GM19468 (cell line): ENCODE measurements around the gene LY6G6F.

Experiments used
- ATAC-seq: cut with Tn5 transposase; IDR thresholded peaks from one replicate; pipeline ENCODE4 v1.9.1; 2021; ENCODE audit warnings: mild to moderate bottlenecking, moderate library complexity, moderate number of reproducible peaks; ENCODE audit not compliant: unreplicated experiment; ENCODE audit errors: extremely low read depth

LY6G6F gene

DNA sequence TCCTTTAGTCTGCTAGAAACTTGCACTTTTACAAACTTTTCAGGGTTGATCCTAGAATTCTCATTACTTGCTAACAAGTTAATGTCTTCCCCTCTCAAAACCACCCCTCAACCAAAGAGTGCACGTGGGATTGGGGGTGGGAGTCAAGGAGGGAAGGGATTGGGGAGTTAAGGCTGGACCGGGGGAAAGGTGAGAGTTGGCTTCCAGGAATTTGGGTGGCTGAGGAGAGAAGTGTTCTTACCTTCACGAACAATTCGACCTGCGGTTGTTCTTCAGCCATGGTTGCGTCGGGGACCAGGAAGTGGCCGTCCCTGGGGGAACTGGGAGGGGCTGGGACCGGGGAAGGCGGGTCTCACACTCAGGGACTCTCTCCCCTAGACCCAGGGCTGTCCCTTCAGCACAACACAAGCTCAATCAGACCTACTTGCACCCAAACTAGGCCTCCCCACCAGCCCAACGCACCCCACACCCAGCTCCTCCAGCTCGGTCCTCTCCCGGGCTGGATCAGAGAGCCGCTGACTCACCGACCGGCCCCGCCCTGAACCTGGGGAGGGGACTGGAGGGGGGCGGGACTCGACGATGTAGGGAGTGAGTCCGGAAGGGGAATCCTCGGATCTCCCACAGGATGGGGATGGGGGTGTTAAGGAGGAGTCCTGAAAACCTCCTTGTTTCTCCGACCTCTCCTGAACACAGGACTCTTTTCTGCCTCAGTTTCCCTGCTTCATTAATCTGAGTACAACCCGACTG, 29.5 kb downstream of the LY6G6F start, which contains the start of gene CLIC1:
Gene CLIC1, minus strand, starts transcription at position 510 of the 747 bp plus-strand sequence. Its CDS starts 230 bp downstream, at position 280.
- peak; percentile 2 for ATAC-seq

DNA sequence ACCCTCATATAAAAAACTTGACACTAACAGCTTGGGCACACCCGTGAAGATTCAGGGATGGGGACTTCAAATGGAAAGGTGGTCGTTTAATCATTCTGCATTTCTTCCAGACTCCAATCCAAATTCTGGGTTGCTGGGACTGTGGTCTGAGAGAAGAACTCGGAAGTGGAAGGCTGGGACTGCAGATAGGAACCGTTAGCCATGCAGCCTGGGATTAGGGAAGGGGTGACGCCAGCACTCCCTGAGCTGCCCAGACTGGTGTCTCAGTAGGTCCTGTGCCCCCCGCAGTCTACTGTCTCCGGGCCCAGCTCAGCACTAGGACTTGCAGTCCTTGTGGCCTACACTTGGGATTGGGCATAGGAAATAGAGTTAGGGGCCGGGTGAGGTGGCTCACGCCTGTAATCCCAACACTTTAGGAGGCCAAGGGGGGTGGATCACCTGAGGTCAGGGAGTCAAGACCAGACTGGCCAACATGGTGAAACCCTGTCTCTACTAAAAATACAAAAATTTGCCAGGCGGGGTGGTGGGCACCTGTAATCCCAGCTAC, 30.2 kb downstream of the LY6G6F start:
- ATAC-seq: no peak

DNA sequence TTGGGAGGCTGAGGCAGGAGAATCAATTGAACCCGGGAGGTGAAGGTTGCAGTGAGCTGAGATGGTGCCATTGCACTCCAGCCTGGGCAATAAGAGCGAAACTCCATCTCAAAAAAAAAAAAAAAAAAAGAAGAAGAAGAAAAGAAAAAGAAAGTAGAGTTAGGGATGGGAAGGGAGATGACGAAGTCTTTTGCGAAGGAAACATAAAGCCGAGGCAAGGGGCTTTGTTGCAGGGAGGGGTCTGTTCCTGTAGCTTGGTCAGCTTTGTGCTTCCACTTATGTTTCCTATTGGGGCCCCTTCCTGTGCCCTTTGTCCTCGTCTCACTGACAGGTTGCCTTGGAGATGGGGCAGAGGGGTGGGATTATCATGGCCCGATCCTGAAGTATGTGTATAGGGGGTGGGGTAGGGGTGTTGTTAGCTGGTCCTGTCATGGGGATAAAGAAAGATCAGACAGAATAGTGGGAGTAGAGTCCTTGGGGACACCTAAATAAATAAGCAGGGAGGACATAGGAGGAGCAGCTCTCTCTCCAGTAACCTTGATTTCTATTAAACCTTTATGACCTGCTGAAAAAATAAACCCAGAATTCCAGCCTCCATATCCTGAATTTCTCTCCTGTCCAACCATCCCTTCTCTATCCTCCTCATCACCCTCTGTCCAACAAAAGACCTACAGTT, 30.8 kb downstream of the LY6G6F start:
- no peak for ATAC-seq

DNA sequence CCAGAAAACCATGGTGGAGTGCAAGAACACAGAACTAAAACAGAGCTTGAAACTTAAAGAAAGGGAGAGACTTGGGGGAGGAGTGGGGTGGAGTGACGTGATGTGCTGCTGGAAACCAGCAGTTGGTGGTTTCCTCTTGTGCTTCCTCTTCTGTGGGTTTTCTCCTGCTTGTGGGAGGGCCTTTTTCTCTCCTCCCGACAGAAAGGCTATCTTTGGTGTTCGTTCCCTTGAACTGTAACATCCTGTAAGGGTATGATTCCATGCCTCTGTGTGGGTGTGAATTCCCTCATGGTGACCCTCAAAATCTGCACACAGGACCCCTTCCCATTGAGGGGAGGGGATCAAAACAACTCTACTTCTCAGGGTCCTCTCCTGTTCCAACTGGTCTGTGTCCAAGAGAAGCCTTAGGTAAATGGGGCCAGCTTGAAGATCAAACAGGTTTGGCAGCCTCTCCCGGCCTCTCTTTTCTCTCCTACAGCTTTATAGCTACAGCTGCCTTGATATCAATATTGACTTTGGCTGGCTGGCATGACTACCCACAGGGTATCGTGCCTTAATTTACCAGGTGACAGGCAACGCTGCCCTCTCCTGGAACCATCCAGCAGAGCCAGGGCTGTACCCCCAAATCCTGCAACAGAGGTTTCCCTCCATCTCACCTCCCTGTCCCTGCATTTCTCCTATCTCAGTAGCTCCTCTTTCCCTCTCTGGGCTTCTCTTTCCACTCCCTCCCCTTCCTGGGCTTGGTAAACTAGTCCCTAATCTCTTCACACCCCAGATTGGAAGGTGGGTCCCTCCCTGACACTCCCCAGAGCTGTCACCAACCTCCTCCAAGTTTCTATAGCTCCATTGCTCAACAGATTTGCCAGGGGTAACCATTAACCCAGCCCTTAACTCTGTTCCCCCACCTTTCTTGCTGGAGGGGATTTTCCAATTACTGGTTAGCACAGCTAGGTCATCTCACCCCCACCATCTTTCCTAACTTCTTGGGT, 31.6 kb downstream of the LY6G6F start:
- ATAC-seq: peak; percentile 14

DNA sequence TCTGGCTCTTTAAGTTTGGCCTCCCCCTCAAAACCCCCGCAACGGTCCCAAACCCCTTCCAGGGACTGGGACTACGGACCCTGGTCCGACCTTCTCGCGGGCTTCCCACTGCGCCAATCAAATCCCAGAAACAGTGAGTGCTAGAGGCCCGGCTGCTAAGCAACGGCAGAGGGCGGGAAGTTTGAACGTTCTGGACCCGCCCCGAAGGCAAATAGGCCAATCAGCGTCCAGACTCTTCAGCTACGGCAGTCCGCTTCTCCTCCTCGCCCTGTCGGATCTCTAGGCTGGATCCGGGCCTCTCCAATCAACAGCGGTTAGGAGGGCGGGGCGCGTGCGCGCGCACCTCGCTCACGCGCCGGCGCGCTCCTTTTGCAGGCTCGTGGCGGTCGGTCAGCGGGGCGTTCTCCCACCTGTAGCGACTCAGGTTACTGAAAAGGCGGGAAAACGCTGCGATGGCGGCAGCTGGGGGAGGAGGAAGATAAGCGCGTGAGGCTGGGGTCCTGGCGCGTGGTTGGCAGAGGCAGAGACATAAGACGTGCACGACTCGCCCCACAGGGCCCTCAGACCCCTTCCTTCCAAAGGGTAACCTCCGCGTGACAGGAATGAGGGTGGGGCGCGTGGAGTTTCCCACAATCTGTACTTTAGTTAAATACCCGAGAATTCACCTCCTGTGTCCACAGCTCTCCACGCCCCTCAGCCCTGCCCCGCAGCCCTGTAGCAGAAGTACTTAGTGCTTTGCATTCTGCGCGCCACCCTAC, 33.2 kb downstream of the LY6G6F start, which contains the start of gene MSH5:
Gene MSH5, plus strand, starts transcription at position 367 of the 758 bp plus-strand sequence. CDS start 462 bp downstream, outside the sequence.
- peak; percentile 55 for ATAC-seq

DNA sequence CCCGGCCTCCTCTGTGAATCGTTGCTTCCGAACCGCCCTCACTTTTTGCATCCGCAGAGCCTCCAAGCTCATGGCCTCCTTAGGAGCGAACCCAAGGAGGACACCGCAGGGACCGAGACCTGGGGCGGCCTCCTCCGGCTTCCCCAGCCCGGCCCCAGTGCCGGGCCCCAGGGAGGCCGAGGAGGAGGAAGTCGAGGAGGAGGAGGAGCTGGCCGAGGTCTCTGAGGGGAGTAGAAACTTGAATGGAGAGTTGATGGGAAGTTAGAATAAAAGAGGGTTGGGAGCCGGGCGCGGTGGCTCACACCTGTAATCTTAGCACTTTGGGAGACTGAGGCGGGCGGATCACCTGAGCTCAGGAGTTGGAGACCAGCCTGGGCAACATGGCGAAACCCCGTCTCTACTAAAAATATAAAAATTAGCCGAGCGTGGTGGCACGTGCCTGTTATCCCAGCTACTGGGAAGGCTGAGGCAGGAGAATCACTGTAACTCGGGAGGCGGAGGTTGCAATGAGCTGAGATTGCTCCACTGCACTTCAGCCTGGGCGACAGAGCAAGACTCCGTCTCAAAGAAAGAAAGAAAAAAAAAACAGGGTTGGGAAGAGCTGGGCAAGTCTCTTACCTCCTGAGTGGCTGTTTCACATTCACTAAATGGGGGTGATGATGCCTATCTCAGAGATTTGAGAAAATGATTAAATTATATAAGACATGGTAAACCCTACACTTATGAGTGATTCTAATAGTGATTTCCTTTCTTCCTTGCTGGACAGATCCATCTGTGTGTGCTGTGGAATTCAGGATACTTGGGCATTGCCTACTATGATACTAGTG, 33.9 kb downstream of the LY6G6F start:
- no peak for ATAC-seq

DNA sequence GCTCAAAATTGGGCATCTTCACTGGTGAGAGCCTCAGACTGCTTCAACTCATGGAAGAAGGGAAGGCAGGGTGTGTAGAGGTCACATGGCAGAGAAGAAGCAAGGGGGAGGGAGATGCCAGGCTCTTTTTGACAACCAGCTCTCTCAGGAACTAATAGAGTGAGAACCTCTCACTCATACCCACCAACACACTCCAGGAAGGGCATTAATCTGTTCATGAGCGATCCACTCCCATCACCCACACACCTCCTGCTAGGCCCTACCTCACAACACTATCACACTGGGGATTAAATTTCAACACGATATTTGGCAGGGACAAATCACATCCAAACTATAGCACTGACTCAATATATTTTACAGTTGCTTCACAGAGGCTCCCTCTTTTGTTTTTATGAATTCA, 35.1 kb downstream of the LY6G6F start:
- no peak for ATAC-seq

DNA sequence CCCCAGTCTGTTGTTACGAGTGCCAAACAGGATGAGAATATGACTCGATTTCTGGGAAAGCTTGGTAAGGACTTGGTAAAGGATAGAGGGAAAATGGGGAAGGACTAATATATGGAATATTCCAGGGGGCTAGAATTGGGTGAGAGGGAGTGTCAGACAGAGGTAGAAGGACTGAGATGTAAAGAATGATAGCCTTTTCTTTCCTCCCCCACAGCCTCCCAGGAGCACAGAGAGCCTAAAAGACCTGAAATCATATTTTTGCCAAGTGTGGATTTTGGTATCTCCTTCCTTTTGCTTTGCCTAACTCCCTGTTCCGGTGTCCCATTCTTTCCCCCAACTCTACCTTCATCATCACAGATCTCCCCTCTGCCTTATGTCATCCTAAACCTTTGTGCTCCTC, 36.2 kb downstream of the LY6G6F start:
- ATAC-seq: no peak

DNA sequence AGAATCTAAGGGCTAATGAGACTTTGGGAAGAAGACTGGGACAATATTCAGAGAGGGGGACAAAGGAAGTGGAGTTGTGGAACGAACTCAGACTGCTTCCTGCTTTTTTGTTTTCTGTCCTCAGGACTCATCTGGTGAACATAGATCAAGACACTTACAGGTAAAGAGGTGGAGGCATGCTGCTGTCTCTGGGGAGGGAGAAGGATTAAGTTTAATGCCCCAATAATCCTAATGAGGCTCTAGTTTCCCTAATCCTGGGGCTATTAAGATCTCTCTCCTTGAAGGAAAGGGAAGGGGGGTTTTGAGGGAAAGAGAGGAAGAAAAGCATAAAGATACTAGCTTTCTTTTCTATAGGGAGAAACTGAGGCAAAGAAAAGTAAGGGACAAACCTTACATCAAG, 37.8 kb downstream of the LY6G6F start:
- no peak for ATAC-seq

DNA sequence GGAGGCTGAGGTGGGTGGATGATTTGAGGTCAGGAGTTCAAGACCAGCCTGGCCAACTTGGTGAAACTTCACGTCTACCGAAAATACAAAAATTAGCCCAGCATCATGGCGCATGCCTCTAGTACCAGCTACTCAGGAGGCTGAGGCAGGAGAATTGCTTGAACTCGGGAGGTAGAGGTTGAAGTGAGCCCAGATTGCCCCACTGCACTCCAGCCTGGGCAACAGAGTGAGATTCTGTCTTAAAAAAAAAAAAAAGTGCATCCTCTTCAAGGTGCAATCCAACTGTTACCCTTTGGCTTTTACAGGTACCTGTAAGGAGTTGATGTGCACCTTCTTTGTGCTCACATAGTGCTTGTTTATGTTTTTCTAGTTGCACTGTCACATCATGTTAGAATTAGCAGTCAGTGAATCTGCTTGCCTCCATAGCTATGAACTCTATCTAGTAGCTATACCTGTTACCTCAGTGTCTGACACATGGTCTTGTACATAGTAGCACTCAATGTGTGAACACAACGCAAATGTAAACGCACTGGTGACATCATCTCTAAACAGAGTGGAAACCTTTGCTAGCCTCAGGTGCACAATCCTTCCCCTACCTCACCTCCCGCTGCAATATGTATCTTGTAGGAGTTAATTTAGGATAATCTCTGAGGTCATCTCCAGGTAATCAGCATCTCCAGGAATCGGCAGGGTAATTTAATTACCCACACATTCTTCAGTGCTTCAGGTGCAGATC, 42.8 kb downstream of the LY6G6F start:
- ATAC-seq: no peak

DNA sequence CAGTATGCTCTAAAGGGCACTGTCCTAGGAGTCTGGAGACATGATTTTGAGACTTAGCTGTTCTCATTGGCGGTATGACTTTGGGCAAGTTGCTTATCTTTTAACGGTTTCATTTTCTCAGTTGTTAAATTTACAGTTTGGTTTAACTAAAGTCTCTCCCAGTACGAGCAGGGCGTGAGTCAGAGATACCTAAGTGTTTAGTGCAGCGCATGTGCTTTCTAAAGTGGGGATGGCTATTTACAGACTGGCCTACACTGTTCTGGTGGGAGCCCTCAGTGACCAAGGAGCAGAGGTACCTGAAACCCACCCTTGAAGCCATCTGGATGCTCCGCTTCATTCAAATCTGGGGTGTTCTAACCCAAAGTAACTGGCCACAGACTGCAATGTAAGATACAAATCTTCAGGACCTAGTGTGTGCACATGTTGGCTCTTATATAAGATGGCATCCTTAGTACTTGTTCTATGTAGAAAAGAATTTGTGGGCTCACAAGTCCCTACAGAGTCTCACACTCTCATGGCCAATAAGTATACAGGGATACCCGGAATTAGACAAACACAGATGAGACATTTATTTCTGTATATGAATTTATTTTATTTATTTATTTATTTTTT, 43.9 kb downstream of the LY6G6F start:
- ATAC-seq: no peak

DNA sequence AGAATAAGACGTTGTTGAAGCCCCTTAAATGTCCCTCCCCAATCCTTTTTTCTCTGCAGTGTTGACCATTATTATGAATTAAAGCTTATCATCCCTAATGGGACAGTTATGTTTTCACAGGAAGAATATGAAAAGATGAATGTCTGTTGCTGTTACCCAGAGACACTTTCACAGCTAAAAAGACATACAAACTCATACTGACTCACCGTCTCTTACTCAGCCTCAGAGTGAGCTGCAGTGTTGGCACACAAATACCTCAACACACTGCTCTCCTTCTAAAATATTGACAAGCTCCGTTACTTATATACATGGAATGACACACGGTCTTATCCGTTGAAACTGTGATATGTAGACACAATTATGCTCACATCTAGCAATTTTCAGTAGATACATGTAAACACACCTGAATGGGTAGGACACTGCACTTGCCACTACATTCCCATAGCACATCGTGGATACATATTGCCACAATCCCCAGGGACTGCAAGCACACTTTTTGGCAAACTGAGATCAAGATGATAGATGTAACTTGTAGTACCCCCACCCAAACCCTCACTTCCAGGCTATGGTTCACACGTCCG, 46.2 kb downstream of the LY6G6F start:
- ATAC-seq: no peak

DNA sequence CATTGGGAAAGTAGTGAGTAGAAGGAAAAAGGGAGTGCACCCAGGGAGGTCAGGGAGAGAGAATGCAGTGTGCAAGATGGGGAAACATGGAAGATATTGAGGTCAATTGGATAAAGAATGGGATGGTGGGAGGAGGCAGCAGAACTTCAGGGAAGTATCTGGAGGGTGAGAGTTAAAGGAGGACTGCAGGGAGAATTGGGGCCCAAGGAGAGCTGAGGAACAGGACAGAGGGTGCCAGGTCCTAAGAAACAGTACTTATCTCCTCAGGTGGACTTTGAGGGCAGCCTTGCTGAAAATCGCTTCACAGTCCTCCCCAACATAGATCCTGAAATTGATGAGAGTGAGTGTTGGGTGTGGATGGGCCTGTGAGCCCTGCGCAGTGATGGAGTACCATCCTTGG, 51.6 kb downstream of the LY6G6F start:
- ATAC-seq: no peak
